ENCODE measurements around the gene SREK1IP1. TPM values are rescaled to one million over a fixed set of nuclear protein-coding genes. Genes with fewer than 3 reads are reported as not detected.

Gene SREK1IP1
- total RNA-seq, 1 experiment from 2014 or later = 25.5 TPM

DNA sequence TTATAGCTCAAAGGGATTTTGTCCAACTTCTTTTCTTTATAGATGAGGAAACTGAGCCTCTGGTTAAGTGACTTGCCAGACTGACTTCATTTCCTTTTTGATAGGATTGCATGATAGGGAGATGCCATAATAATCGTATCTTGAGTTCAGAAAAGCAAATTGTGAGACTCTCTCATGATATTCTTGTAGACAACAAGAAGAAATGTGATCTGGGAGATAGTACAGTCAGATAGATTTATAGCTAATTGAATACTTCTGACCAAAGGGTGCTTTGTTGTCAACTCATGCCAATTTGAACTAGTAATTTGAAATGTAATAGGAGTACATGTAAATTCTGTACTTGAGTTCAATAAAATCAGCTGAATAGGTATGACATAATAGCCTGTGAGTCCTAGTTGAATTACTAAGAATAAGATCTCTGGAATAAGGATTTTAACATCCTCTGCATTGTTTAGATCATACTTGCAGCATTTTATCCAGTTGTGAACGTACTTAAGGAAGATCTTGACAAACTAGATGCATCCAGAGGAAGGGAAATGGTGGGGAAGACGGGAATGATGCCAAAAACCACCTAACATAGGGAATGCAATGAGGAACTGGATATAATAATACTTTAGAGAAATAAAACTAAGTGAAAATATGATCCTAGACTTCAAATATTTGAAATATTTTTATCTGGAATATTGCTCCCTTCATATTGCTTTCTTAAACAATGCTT lies 25.7 kb upstream of the SREK1IP1 start:
- Histone ChIP-seq H3K79me2 (ENCODE audit: insufficient read depth, low read length) (no peaks in the 10 kb centered on the region), H3K9ac (ENCODE audit: low read length) (no peak overlapping the region), H3K9me3 (ENCODE audit: control insufficient read depth in 1 of 2, insufficient read depth in 1 of 2, low read depth in 1 of 2, low read length in 2 of 2) (no peaks in the 10 kb centered on the region), H2AFZ (ENCODE audit: low read depth, low read length, poor library complexity, severe bottlenecking) (no peak overlapping the region), H3K4me1 (ENCODE audit: control insufficient read depth in 1 of 2, insufficient read depth in 2 of 2, low read length in 2 of 2) (0 out of 4 replicates have a peak, but pooled peaks cover 0 to 2% of the 10 kb centered on the region in 2 experiments), H4K20me1 (ENCODE audit: insufficient read depth) (no peaks in the 10 kb centered on the region), H3K9me2 (ENCODE audit: insufficient read depth) (no peaks in the 10 kb centered on the region), H3K27me3 (ENCODE audit: insufficient read depth, low read length) (no peaks in the 10 kb centered on the region), H3K27ac (ENCODE audit: low read depth, low read length) (no peak overlapping the region), H3K4me3 (replicated peaks in 1 of 2; ENCODE audit: low read depth in 1 of 2, low read length in 2 of 2) (no peak overlapping the region), H3K36me3 (ENCODE audit: control insufficient read depth in 1 of 2, insufficient read depth in 2 of 2, low read length in 2 of 2) (no peaks in the 10 kb centered on the region), H3K4me2 (ENCODE audit: low read length) (no peak overlapping the region)
- POLR2A ChIA-PET = interaction anchor here (0.9 kb wide), 1 partner anchor 21 kb away, joined by 4 read pairs; no protein-coding TSS in a partner anchor
- intact Hi-C loops (cut with micrococcal nuclease) = no loop called here
- TF ChIP-seq MAX (IDR thresholded peaks at IDR 0.05) = no peak
- no peak for TF ChIP-seq ZBTB33 (IDR thresholded peaks at IDR 0.05; ENCODE audit: extremely low read depth, insufficient replicate concordance, low read length)
- TF ChIP-seq POLR2AphosphoS5 (IDR thresholded peaks at IDR 0.05; ENCODE audit: low read depth, low read length) = no peak
- no peak for TF ChIP-seq SRF (IDR thresholded peaks at IDR 0.05; ENCODE audit: low read depth)
- TF ChIP-seq CBX3 (IDR thresholded peaks at IDR 0.05; ENCODE audit: low read depth) = no peak
- TF ChIP-seq, protein P1, sequence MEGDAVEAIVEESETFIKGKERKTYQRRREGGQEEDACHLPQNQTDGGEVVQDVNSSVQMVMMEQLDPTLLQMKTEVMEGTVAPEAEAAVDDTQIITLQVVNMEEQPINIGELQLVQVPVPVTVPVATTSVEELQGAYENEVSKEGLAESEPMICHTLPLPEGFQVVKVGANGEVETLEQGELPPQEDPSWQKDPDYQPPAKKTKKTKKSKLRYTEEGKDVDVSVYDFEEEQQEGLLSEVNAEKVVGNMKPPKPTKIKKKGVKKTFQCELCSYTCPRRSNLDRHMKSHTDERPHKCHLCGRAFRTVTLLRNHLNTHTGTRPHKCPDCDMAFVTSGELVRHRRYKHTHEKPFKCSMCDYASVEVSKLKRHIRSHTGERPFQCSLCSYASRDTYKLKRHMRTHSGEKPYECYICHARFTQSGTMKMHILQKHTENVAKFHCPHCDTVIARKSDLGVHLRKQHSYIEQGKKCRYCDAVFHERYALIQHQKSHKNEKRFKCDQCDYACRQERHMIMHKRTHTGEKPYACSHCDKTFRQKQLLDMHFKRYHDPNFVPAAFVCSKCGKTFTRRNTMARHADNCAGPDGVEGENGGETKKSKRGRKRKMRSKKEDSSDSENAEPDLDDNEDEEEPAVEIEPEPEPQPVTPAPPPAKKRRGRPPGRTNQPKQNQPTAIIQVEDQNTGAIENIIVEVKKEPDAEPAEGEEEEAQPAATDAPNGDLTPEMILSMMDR (IDR thresholded peaks at IDR 0.05 in 2 of 3, conservative IDR thresholded peaks at IDR 0.05 in 1 of 3; ENCODE audit: borderline replicate concordance in 1 of 3, insufficient read depth in 1 of 3, low read depth in 2 of 3, low read length in 2 of 3) = no peak
- TF ChIP-seq EGR1 (IDR thresholded peaks at IDR 0.05; ENCODE audit: low read depth) = no peak
- no peak for TF ChIP-seq ELF1 (IDR thresholded peaks at IDR 0.05; ENCODE audit: borderline replicate concordance, low read depth)
- no peak for TF ChIP-seq RAD21 (IDR thresholded peaks at IDR 0.05; ENCODE audit: low read depth)
- TF ChIP-seq JUND (IDR thresholded peaks at IDR 0.05) = no peak
- TF ChIP-seq POLR2A (IDR thresholded peaks at IDR 0.05; ENCODE audit: borderline replicate concordance, extremely low read depth, insufficient read depth, insufficient read length) = no peak
- TF ChIP-seq SP1 (IDR thresholded peaks at IDR 0.05; ENCODE audit: low read depth) = no peak
- TF ChIP-seq YY1 (IDR thresholded peaks at IDR 0.05; ENCODE audit: extremely low read depth, insufficient replicate concordance, low read depth, low read length) = no peak
- TF ChIP-seq FOSL1 (IDR thresholded peaks at IDR 0.05; ENCODE audit: low read depth) = no peak
- TF ChIP-seq EZH2 (IDR thresholded peaks at IDR 0.05) = no peak
- CTCF ChIA-PET = no interaction called here
- BruUV-seq (replicated peaks) = no TSS peak
- no peak for ATAC-seq
- DNase-seq (ENCODE audit: low read depth, low spot score) = no peak
- RAD21 ChIA-PET (ENCODE audit: low non-redundant PET in 1 of 2, low total read pairs in 2 of 2, uncharacterized antibody in 2 of 2, unreplicated experiment in 2 of 2) = no interaction called here
